ENCODE data around the gene TLE1. TPM values are rescaled to one million over a fixed set of nuclear protein-coding genes. Genes with fewer than 3 reads are reported as not detected.
A peak's percentile ranks its signal among the peaks of the same experiment; 100 is the strongest.

Gene TLE1
- total RNA-seq, 1 experiment from 2014 or later, result 79.3 TPM

DNA sequence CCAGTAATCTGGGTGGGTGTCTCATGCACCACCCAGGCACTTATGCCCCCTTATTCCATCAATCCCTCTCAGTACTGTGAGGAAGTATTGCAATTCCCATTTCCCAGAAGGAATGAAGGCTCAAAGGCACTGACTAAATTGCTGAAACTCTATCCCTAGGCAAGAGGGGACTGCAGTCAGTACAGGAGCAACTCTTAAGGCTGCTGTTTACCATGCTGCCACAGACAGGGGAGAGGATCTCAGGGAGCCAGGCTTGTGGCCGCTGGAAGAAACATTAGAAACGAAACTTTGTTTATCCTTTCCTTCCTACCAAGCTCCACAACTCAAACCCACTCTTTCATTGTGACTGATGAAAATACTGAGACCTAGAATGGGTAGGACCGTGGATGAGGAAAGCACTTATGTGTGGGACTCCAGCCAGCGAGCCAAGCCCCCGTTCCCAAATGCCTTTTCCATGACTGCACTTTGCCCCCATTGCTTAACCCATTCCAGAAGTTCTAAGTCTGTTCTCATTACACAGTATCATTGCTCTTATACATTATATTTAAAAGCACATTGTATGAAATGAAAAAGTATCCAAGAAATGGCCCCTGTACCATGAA is 54.3 kb downstream of the TLE1 start:
- Histone ChIP-seq H3K23ac (ENCODE audit: insufficient read length, low read depth, low read length) (no peak overlapping the region), H3K27ac (ENCODE audit: insufficient read length, low read depth, low read length) (no peak overlapping the region), H3K4ac (ENCODE audit: low read depth, low read length) (no peak overlapping the region), H3K23me2 (ENCODE audit: insufficient read length, low read depth, low read length, poor library complexity, severe bottlenecking) (no peaks in the 10 kb centered on the region), H3K18ac (ENCODE audit: insufficient read length, low read depth, low read length) (no peak overlapping the region), H3K14ac (ENCODE audit: insufficient read depth, low read length) (no peak overlapping the region), H3K4me1 (ENCODE audit: insufficient read depth, low read length) (peaks cover 3% of the 10 kb centered on the region; the same call in 1 of the 2 replicates), H2BK120ac (ENCODE audit: low read depth, low read length, poor library complexity, severe bottlenecking) (no peak overlapping the region), H4K91ac (ENCODE audit: insufficient read length, low read depth, low read length) (no peak overlapping the region), H3K56ac (ENCODE audit: insufficient read length, low read depth, low read length) (no peak overlapping the region), H2BK15ac (ENCODE audit: low read depth, low read length) (no peak overlapping the region), H4K8ac (replicated peaks; ENCODE audit: insufficient read length, low read depth, low read length) (no peak overlapping the region), H2BK20ac (ENCODE audit: low read depth, low read length, poor library complexity, severe bottlenecking) (no peak overlapping the region), H4K5ac (ENCODE audit: insufficient read length, low read depth, low read length) (no peak overlapping the region), H3K9ac (ENCODE audit: extremely low read depth, insufficient read length, low read length) (no peak overlapping the region), H3K9me3 (ENCODE audit: control insufficient read depth, low read depth, low read length) (no peaks in the 10 kb centered on the region), H3K79me1 (ENCODE audit: insufficient read depth, low read depth, low read length, poor library complexity, severe bottlenecking) (peaks cover 4% of the 10 kb centered on the region), H2BK5ac (ENCODE audit: insufficient read length, low read length) (no peak overlapping the region), H2BK12ac (ENCODE audit: insufficient read length, low read depth, low read length) (no peak overlapping the region), H4K20me1 (ENCODE audit: control insufficient read depth, insufficient read depth, insufficient read length) (no peaks in the 10 kb centered on the region), H3K79me2 (ENCODE audit: insufficient read depth, low read length) (peaks cover 4% of the 10 kb centered on the region; the same call in 1 of the 2 replicates), H3K4me2 (ENCODE audit: insufficient read depth, insufficient read length, low read length) (no peak overlapping the region), H3K27me3 (ENCODE audit: insufficient read depth, low read length) (no peaks in the 10 kb centered on the region), H2AK5ac (ENCODE audit: insufficient read length, low read length) (no peak overlapping the region), H2AFZ (ENCODE audit: low read length) (no peak overlapping the region), H3T11ph (ENCODE audit: low read length) (no peak overlapping the region)
- TF ChIP-seq, protein P1, sequence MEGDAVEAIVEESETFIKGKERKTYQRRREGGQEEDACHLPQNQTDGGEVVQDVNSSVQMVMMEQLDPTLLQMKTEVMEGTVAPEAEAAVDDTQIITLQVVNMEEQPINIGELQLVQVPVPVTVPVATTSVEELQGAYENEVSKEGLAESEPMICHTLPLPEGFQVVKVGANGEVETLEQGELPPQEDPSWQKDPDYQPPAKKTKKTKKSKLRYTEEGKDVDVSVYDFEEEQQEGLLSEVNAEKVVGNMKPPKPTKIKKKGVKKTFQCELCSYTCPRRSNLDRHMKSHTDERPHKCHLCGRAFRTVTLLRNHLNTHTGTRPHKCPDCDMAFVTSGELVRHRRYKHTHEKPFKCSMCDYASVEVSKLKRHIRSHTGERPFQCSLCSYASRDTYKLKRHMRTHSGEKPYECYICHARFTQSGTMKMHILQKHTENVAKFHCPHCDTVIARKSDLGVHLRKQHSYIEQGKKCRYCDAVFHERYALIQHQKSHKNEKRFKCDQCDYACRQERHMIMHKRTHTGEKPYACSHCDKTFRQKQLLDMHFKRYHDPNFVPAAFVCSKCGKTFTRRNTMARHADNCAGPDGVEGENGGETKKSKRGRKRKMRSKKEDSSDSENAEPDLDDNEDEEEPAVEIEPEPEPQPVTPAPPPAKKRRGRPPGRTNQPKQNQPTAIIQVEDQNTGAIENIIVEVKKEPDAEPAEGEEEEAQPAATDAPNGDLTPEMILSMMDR (conservative IDR thresholded peaks at IDR 0.05), result no peak
- no peak for DNase-seq
- peak overlapping the region in 2 of 3 experiments; percentile 24 to 69; a peak in 2 of 7 replicates for H3K27ac Mint-ChIP-seq
- H3K27me3 Mint-ChIP-seq (ENCODE audit: low read depth), result no peaks in the 10 kb centered on the region
- no peaks in the 10 kb centered on the region for H3K9me3 Mint-ChIP-seq
- H3K36me3 Mint-ChIP-seq (ENCODE audit: insufficient read depth in 1 of 3, low read depth in 3 of 3), result peaks cover 11 to 50% (median 31%) of the 10 kb centered on the region in 3 experiments; a peak in 6 of 7 replicates
- H3K4me1 Mint-ChIP-seq, result peaks cover 27 to 30% of the 10 kb centered on the region in 2 experiments
- no CpG with 5 or more reads among the region's 5 CpGs for WGBS (ENCODE audit: extremely low coverage, insufficient read length, low lambda C conversion rate)
- no peak overlapping the region for H3K4me3 Mint-ChIP-seq
